Activated CD8-positive, alpha-beta T cell treated with anti-CD3 and anti-CD28 coated beads, Interleukin-2, amount 10 ng/mL, durations not matched to agents 7 days and 5 days (primary cell): ENCODE measurements around the gene UFM1. TPM values are rescaled to one million over a fixed set of nuclear protein-coding genes. Genes with fewer than 3 reads are reported as not detected.
"Not testable (repeated sequence)": the region's sequence is repeated elsewhere in the genome, so short reads cannot be mapped to it uniquely, and the experiment has no call there.

Source experiments
- ATAC-seq: fragments of 150-1000 bp; cut with Tn5 transposase; one replicate; pipeline ENCODE4 v1.10.0; 2021; ENCODE audit warnings: moderate library complexity
- CTCF ChIA-PET: fragments of 350-600 bp; sonication (Branson Sonifier 250); formaldehyde crosslinking; loops from one replicate; lab custom pipeline; 2021; ENCODE audit warnings: antibody characterized with exemption; lab: Charles Lee
- POLR2A ChIA-PET: fragments of 350-600 bp; sonication (Branson Sonifier 250); formaldehyde crosslinking; loops from one replicate; lab custom pipeline; 2021; ENCODE audit warnings: antibody characterized with exemption; lab: Charles Lee
- DNase-seq: peaks from one replicate; pipeline ENCODE4 v3.0.0-alpha.2; 2020
- H3K27ac Mint-ChIP-seq: one replicate; pipeline ENCODE4 v1.8.0; 2021; ENCODE audit warnings: mild to moderate bottlenecking, mixed read lengths
- H3K27me3 Mint-ChIP-seq: one replicate; pipeline ENCODE4 v1.8.0; 2021; ENCODE audit warnings: low read depth, mixed read lengths
- H3K36me3 Mint-ChIP-seq: one replicate; pipeline ENCODE4 v1.8.0; 2021; ENCODE audit warnings: low read depth, mixed read lengths
- H3K4me1 Mint-ChIP-seq: one replicate; pipeline ENCODE4 v1.8.0; 2021; ENCODE audit warnings: low read depth, mixed read lengths
- H3K4me3 Mint-ChIP-seq: one replicate; pipeline ENCODE4 v1.8.0; 2021; ENCODE audit warnings: mild to moderate bottlenecking, mixed read lengths
- H3K9me3 Mint-ChIP-seq: one replicate; pipeline ENCODE4 v1.8.0; 2022; ENCODE audit warnings: mixed read lengths; ENCODE audit not compliant: insufficient read depth
- total RNA-seq, 2 experiments: library from RNA; stranded (reverse); gene quantifications; one replicate each; pipeline ENCODE4 v1.2.3, GENCODE V29; 2021

UFM1 gene
- total RNA-seq, 2 experiments from 2014 or later = 31.6 to 35.7 TPM

DNA sequence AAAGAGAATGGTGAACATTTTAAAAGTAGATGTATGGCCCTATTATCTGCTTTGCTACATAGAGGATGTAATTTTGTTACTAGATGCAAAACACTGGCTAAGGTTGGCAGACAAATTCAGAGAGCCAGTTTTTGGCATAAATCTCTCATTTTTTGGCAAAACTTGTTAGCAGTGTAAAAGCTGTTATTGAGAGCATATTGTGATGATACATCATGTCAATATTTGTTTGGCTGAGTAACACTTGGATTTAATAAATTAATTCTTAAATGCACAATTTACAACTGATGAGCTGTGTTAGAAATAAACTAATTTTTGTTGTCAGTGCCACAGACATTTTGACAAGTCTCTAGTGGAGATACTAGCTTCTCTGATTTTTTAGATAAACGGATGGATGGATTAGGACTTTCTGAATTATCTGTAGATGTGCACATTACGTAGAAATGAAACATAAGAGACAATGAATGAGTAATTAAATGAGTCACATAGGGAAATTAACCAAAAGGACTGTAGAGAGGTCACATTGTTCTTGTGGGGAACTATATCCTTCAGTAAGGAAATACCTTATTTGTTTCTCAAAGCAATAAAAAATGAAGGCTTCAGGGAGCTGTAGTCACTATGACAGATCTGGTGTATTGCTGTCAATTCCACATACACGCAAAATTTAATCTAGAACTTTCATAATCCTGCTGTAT is 17.4 kb downstream of the UFM1 start:
- DNase-seq (no peak), ATAC-seq (no peak)
- POLR2A ChIA-PET = no interaction called here
- Mint-ChIP-seq H3K27me3 (peaks cover 3% of the 10 kb centered on the region), H3K4me1 (no peaks in the 10 kb centered on the region), H3K27ac (no peak overlapping the region), H3K36me3 (peaks cover 9% of the 10 kb centered on the region), H3K4me3 (no peak overlapping the region), H3K9me3 (no peaks in the 10 kb centered on the region)
- CTCF ChIA-PET = no interaction called here

DNA sequence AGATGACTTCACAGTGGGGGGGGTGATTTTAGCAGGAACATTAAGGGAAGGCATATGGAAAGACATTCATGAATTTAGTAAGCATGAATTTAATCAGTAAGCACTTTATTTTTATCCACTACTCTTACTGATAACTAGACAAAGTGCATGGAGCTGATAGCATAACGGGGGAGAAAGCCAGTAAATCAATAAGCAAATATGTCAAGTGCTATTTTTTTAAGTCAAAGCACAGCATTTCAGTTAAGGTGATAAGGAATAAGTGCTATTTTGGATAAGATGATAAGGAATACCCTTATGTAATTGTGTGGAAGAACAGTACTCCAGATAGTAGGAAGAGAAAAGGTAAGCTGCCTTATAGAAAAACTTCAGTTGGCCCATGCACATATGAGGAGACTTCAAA is 19.4 kb downstream of the UFM1 start:
- Mint-ChIP-seq H3K27me3 (peaks cover 3% of the 10 kb centered on the region), H3K4me1 (no peaks in the 10 kb centered on the region), H3K9me3 (no peaks in the 10 kb centered on the region), H3K36me3 (no peaks in the 10 kb centered on the region), H3K27ac (no peak overlapping the region), H3K4me3 (no peak overlapping the region)
- ChIA-PET CTCF (no interaction called here), POLR2A (no interaction called here)
- ATAC-seq (no peak), DNase-seq (no peak)

DNA sequence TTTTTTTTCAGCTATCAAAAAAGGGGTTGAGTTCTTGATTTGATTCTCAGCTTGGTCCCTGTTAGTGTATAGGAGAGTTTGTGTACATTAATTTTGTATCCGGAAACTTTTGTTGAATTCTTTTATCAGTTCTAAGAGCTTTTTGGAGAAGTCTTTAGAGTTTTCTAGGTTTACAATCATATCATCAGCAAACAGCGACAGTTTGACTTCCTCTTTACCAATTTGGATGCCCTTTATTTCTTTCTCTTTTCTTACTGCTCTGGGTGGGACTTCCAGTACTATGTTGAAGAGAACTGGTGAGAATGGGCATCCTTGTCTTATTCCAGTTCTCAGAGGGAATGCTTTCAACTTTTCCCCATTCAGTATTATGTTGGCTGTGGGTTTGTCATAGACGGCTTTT is 20.4 kb downstream of the UFM1 start:
- CTCF ChIA-PET, POLR2A ChIA-PET, H3K27ac Mint-ChIP-seq, H3K4me3 Mint-ChIP-seq, ATAC-seq, H3K27me3 Mint-ChIP-seq, H3K36me3 Mint-ChIP-seq, H3K9me3 Mint-ChIP-seq, DNase-seq, H3K4me1 Mint-ChIP-seq: not testable (repeated sequence)

DNA sequence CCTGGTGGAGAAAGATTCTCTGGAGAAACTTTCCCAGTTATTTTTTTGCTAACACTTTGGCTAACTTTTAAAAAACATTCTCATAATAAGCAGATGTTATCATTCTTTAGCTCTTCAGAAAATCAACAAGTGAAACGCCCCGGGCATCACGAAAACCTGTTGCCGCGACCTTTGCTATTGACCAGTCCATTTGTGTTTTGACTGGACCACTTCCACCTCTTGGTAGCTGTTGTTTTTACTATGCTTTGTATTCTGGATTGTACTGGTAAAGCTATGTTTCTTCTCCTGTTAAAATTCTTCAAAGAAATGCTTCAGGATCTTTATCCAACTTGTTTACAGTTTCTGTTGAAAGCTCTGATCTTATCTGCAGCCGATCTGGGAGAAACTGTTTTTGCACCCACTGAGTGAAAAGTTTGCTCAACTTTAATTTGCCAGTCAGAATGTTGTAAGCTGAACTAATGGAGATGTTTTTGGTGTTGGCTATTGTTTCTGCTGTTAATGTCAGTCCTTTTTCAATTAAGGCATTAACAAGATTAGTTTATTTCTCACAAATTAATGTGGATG is 23.3 kb downstream of the UFM1 start:
- Mint-ChIP-seq H3K36me3 (no peaks in the 10 kb centered on the region), H3K9me3 (no peaks in the 10 kb centered on the region), H3K27me3 (peaks cover 5% of the 10 kb centered on the region), H3K4me1 (no peaks in the 10 kb centered on the region), H3K27ac (no peak overlapping the region), H3K4me3 (no peak overlapping the region)
- no peak for ATAC-seq
- POLR2A ChIA-PET = no interaction called here
- CTCF ChIA-PET = no interaction called here
- no peak for DNase-seq

DNA sequence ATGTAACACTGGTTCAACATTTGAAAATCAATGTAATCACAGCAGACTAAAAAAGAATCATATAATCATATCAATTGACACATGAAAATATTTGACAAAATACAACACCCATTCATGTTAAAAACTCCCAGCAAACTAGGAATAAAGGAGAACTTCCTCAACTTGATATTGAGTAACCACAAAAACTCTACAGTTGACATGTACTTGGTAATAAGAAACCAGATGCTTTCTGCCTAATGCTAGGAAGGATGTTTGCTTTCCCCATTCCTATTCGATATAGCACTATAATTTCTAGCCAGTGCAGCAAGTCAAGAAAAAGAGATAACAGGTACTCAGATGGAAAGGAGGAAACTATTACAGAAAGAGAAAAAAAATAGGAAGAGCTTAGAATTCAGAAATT is 26.9 kb downstream of the UFM1 start:
- H3K9me3 Mint-ChIP-seq = no peaks in the 10 kb centered on the region
- H3K4me1 Mint-ChIP-seq = no peaks in the 10 kb centered on the region
- H3K4me3 Mint-ChIP-seq = no peak overlapping the region
- DNase-seq (no peak), ATAC-seq (no peak)
- H3K27ac Mint-ChIP-seq = no peak overlapping the region
- ChIA-PET CTCF (no interaction called here), POLR2A (no interaction called here)
- H3K27me3 Mint-ChIP-seq = peaks cover 3% of the 10 kb centered on the region
- no peaks in the 10 kb centered on the region for H3K36me3 Mint-ChIP-seq

DNA sequence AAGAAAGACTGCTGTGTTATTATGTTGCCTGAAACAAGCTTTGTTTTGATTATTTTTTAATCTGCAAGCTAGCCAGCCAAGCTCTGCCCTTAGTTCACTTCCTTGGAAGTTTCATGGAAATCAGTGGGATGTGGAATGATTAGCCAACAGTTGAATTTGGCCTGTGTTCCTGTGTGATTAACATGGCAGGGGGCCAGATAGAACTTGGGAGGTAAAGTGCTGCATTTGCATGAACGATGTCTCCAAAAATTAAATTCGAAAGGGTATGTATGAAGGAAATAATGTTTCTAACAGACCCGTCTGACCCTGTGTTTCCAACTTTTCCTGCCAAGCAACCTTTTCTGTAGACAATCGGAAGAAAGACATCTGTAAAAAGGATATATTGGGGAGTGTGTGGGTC is 32.2 kb downstream of the UFM1 start:
- ChIA-PET POLR2A (no interaction called here), CTCF (no interaction called here)
- H3K36me3 Mint-ChIP-seq = no peaks in the 10 kb centered on the region
- H3K4me3 Mint-ChIP-seq = no peak overlapping the region
- H3K27me3 Mint-ChIP-seq = peaks cover 5% of the 10 kb centered on the region
- no peaks in the 10 kb centered on the region for H3K9me3 Mint-ChIP-seq
- DNase-seq (no peak), ATAC-seq (no peak)
- no peaks in the 10 kb centered on the region for H3K4me1 Mint-ChIP-seq
- H3K27ac Mint-ChIP-seq = no peak overlapping the region

DNA sequence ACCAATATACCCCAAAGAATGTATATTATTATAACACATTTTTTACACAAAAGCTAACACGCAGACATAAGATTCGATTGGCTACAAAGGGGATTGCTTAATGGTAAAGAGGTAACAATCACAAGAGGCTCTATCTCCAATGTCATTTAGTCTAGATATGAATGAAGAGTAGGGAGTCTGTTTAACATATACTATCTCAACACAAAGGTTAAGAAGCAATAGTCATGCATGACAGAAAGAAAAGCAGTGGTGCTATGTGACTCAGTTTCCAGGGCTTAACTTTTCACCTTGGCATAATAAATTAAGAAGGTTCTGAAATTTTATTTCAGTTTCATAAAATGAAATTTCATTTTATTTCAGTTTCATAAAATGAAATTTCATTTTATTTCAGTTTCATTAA is 33.3 kb downstream of the UFM1 start:
- ATAC-seq (no peak), DNase-seq (no peak)
- Mint-ChIP-seq H3K4me1 (no peaks in the 10 kb centered on the region), H3K9me3 (no peaks in the 10 kb centered on the region), H3K36me3 (no peaks in the 10 kb centered on the region), H3K27ac (no peak overlapping the region), H3K4me3 (no peak overlapping the region), H3K27me3 (peaks cover 5% of the 10 kb centered on the region)
- ChIA-PET CTCF (no interaction called here), POLR2A (no interaction called here)

DNA sequence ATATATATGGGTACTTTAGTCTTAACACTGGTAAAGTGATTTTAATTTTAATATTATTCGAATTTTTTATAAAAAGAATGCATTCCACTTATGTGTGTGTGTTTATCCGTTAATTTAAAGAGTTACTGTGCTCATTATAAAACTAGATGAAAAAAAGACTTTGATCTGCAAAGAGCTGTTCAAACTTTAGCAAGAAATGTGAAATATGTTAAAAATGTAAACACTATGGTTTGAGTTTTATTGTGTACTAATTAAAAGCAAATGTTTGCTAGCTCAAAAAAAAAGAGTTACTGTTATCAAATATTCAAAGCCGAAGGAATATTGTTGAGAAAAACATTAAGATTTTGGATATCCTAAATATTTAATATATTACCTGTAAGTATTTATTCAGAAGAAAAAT is 34.5 kb downstream of the UFM1 start:
- H3K4me1 Mint-ChIP-seq = no peaks in the 10 kb centered on the region
- no peaks in the 10 kb centered on the region for H3K9me3 Mint-ChIP-seq
- H3K27me3 Mint-ChIP-seq = peaks cover 5% of the 10 kb centered on the region
- no peaks in the 10 kb centered on the region for H3K36me3 Mint-ChIP-seq
- H3K4me3 Mint-ChIP-seq = no peak overlapping the region
- no peak overlapping the region for H3K27ac Mint-ChIP-seq
- CTCF ChIA-PET = no interaction called here
- no peak for DNase-seq
- ATAC-seq = no peak
- POLR2A ChIA-PET = no interaction called here

DNA sequence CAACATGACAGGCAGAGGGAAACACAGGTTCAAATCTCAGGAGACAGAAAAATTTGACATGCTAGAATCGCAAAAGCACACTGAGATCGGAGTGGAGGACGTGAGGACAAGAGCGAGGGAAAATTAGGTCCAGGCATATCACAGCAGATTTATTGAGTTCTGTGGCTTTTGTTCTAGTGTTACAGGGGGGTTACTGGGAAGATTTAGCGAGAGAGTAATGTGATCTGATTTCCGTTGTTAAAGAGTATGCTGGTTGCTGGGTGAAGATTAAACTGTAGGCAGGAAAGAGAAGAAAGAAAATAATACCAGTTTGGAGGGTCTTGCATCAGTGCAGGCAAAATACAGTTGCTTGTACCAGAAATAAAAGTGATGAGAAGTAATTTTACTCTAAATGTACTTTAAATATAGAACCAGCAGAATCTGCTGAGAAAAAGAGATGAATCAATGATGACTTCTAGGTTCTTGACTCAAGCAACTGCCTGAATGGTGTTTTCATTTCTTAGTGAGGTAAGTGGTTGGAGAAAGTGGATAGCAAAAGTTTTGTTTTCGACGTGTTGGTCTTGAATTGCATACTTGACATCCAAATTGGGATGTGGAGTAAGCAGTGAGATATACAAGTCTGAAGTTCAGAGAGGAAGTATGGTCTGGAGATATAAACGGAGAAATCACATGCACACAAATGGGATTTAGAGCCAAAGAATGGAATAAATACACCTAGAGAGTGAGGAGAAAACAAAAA is 35.7 kb downstream of the UFM1 start:
- Mint-ChIP-seq H3K27me3 (peaks cover 5% of the 10 kb centered on the region), H3K36me3 (no peaks in the 10 kb centered on the region), H3K9me3 (no peaks in the 10 kb centered on the region), H3K4me1 (no peaks in the 10 kb centered on the region), H3K4me3 (no peak overlapping the region), H3K27ac (no peak overlapping the region)
- DNase-seq (no peak), ATAC-seq (no peak)
- CTCF ChIA-PET = no interaction called here
- POLR2A ChIA-PET = no interaction called here

DNA sequence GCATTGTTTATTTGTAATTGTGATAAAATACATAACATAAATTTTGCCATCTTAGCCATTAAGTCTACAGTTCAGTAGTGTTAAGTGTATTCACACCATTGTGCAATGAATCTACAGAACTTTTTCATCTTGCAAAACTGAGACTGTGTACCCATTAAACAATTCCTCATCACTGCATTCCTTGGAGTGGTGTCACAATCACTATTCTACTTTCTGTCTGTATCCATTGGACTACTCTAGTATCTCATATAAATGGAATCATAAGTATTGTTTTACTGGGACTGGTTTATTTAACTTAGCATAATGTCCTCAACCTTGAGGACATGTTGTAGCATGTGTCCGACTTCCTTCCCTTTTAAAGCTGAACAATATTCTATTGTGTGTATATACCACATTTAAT is 36.8 kb downstream of the UFM1 start:
- H3K27ac Mint-ChIP-seq = no peak overlapping the region
- H3K4me1 Mint-ChIP-seq = no peaks in the 10 kb centered on the region
- CTCF ChIA-PET = no interaction called here
- peaks cover 5% of the 10 kb centered on the region for H3K9me3 Mint-ChIP-seq
- no peak for ATAC-seq
- POLR2A ChIA-PET = no interaction called here
- no peak for DNase-seq
- H3K27me3 Mint-ChIP-seq = peaks cover 5% of the 10 kb centered on the region
- H3K4me3 Mint-ChIP-seq = no peak overlapping the region
- no peaks in the 10 kb centered on the region for H3K36me3 Mint-ChIP-seq

DNA sequence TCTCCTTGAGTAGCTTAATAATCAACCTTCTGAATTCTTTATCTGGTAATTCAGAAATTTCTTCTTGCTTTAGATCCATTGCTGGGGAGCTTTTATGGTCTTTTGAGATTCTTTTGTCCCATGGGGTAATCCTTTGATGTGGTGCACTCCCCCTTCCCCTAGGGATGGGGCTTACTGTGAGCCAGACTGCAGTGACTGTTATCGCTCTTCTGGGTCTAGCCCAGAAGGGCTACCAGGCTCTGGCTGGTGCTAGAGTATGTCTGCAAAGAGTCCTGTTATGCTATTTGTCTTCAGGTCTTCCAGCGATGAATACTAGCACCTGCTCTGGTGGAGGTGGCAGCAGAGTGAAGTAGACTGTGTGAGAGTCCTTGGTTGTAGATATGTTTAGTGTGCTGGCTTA is 41.7 kb downstream of the UFM1 start:
- Mint-ChIP-seq H3K36me3 (no peaks in the 10 kb centered on the region), H3K27me3 (peaks cover 3% of the 10 kb centered on the region), H3K27ac (no peak overlapping the region), H3K4me3 (no peak overlapping the region), H3K9me3 (peaks cover 5% of the 10 kb centered on the region), H3K4me1 (no peaks in the 10 kb centered on the region)
- ChIA-PET POLR2A (no interaction called here), CTCF (no interaction called here)
- ATAC-seq = no peak
- DNase-seq = no peak

DNA sequence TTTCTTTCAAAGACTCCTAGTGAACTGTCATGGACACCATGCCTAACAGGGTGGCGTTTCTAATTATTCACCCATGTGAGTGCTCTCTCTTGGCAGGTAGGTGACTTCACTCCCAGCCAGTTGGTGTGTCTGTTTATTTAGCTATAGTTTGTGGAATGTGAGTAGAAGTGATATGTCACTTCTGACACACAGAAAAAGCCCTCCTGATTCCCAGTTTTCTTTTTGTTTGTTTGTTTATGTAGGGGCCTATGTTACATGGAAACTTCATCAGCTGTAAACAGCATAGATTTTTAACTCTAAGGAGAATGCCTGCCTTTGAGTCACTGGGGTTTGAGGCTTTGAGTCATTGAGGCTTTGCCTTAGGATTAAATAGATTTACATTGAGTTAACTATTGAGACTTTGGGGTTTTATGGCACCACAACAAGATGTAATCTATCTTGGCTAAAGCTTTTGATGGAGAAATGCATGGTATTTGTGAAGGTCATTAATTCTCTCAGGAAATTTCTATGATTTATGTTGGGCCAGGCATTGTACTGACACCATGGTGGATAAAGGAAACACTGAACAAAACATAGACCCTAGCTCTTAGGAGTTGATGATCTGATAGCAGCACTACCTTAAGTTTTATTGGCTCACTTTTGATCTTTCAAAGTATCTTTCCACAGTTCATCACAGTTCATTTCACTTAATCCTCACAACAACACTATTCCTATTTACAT is 45.3 kb downstream of the UFM1 start:
- Mint-ChIP-seq H3K4me1 (peaks cover 3% of the 10 kb centered on the region), H3K27me3 (no peaks in the 10 kb centered on the region), H3K9me3 (peaks cover 5% of the 10 kb centered on the region), H3K4me3 (no peak overlapping the region), H3K27ac (no peak overlapping the region), H3K36me3 (no peaks in the 10 kb centered on the region)
- ChIA-PET CTCF (no interaction called here), POLR2A (no interaction called here)
- ATAC-seq (no peak), DNase-seq (no peak)
